Motor neuron (in vitro differentiated cells): ENCODE measurements around the gene CDKN2B. TPM values are rescaled to one million over a fixed set of nuclear protein-coding genes. Genes with fewer than 3 reads are reported as not detected.

Experiments used
- ATAC-seq, 8 experiments: fragments of 200-7000 bp; cut with Tn5 transposase; replicated peaks in 6 of 8; 2 replicates each; pipeline ENCODE4 v1.8.0; 2021; ENCODE audit warnings: mild to moderate bottlenecking in 8 of 8, moderate library complexity in 8 of 8
- H3K27ac ChIP-seq, 2 donors: fragments of 250-450 bp; sonication (Bioruptor Pico); 2 replicates each; pipeline ENCODE4 v1.9.0; 2021; ENCODE audit warnings: antibody characterized with exemption in 2 of 2, mild to moderate bottlenecking in 2 of 2, moderate library complexity in 1 of 2
- H3K4me1 ChIP-seq, 2 donors: fragments of 250-450 bp; sonication (Bioruptor Pico); replicated peaks in 1 of 2; 2 replicates each; pipeline ENCODE4 v1.6.1; 2021; ENCODE audit warnings: antibody characterized with exemption in 2 of 2, mild to moderate bottlenecking in 2 of 2, moderate library complexity in 1 of 2
- H3K4me3 ChIP-seq, 5 donors: fragments of 250-450 bp; sonication (Bioruptor Pico); 2 replicates each; pipeline ENCODE4 v1.9.0; 2021; ENCODE audit warnings: antibody characterized with exemption in 5 of 5, mild to moderate bottlenecking in 5 of 5, moderate library complexity in 4 of 5
- WGBS, 10 experiments: fragments of 450-650 bp; shearing (Covaris generic); methylation state at CpG; one replicate each; pipeline ENCODE4 v1.0.0; 2022; 5-methylcytosine and 5-hydroxymethylcytosine counted together
- in situ Hi-C, 9 experiments: fragments of 400-800 bp; cut with MboI; loops; one replicate each; pipeline ENCODE4 v1.15.0; 2021; ENCODE audit warnings: low sequenced_read_pairs in 9 of 9, low pct_unique_long_range_greater_than_20kb in 2 of 9; ENCODE audit not compliant: unreplicated experiment in 9 of 9
- total RNA-seq, 8 experiments: library from RNA; unstranded; fragments of 300-600 nt; gene quantifications; 2 replicates each; pipeline versions ENCODE4 v1.2.3 to v1.2.4, GENCODE V29; 2022

Gene CDKN2B
- total RNA-seq, 8 experiments from 2014 or later: 3.0 to 45.3 (median 7.5) TPM

- in situ Hi-C loops: loop anchor here in 2 of 9 experiments (25.0 kb wide), 1 partner anchor 186 kb away; the partner anchor contains the start of gene MTAP (in 2 of the 2)
- H3K27ac ChIP-seq: no peak overlapping the region
- ATAC-seq: no peak
- no peak overlapping the region for H3K4me3 ChIP-seq
- 40 to 100% (median 82%) methylated on average over 1 to 2 of the region's 2 CpGs; no CpG with 5 or more reads in 2 of the 10 experiments for WGBS, 10 experiments
- H3K4me1 ChIP-seq: peaks cover 0 to 8% of the 10 kb centered on the region in 2 donors
Measured at GRCh38 chr9:21998026-21998425, 11.1 kb downstream of the CDKN2B start.

- no peak for ATAC-seq
- H3K4me3 ChIP-seq: no peak overlapping the region
- in situ Hi-C loops: loop anchor here in 2 of 9 experiments (25.0 kb wide), 1 partner anchor 185 kb away; the partner anchor contains the start of gene MTAP (in 2 of the 2)
- H3K27ac ChIP-seq: no peak overlapping the region
- WGBS, 10 experiments: 20 to 100% (median 72%) methylated on average over 1 of the region's 1 CpG; no CpG with 5 or more reads in 6 of the 10 experiments
- peaks cover 0 to 8% of the 10 kb centered on the region in 2 donors for H3K4me1 ChIP-seq
Measured at GRCh38 chr9:21997480-21997879, 11.6 kb downstream of the CDKN2B start.

- no peak overlapping the region for H3K4me3 ChIP-seq
Measured at GRCh38 chr9:21996858-21997257, 12.2 kb downstream of the CDKN2B start.

GRCh38 chr9:21996438-21996837 is 12.7 kb downstream of the CDKN2B start:
- peak overlapping the region in 2 of 5 donors; percentile 48 to 61 for H3K4me3 ChIP-seq
- peaks cover 0 to 8% of the 10 kb centered on the region in 2 donors for H3K4me1 ChIP-seq
- 15 to 100% (median 42%) methylated on average over 1 to 9 of the region's 9 CpGs; no CpG with 5 or more reads in 1 of the 10 experiments for WGBS, 10 experiments
- in situ Hi-C loops: loop anchor here in 2 of 9 experiments (25.0 kb wide), 1 partner anchor 184 kb away; the partner anchor contains the start of gene MTAP (in 2 of the 2)
- no peak overlapping the region for H3K27ac ChIP-seq
- no peak for ATAC-seq

More at GRCh38 chr9:21996858-21997257, 12.2 kb downstream of the CDKN2B start:
- ATAC-seq: no peak
- in situ Hi-C loops: loop anchor here in 2 of 9 experiments (25.0 kb wide), 1 partner anchor 185 kb away; the partner anchor contains the start of gene MTAP (in 2 of the 2)
- H3K27ac ChIP-seq: no peak overlapping the region
- peaks cover 0 to 8% of the 10 kb centered on the region in 2 donors for H3K4me1 ChIP-seq
- 15 to 100% (median 71%) methylated on average over 1 to 5 of the region's 5 CpGs; no CpG with 5 or more reads in 2 of the 10 experiments for WGBS, 10 experiments

- H3K4me1 ChIP-seq: peaks cover 0 to 8% of the 10 kb centered on the region in 2 donors
- in situ Hi-C loops: loop anchor here in 2 of 9 experiments (25.0 kb wide), 1 partner anchor 184 kb away; the partner anchor contains the start of gene MTAP (in 2 of the 2)
- ATAC-seq: peak; percentile 4 to 43 (median 22)
- 0 to 91% (median 35%) methylated on average over 1 to 20 of the region's 54 CpGs; no CpG with 5 or more reads in 2 of the 10 experiments for WGBS, 10 experiments
- H3K4me3 ChIP-seq: peak overlapping the region; percentile 40 to 72 (median 61)
- peak overlapping the region in 1 of 2 donors; percentile 18 for H3K27ac ChIP-seq
Measured at GRCh38 chr9:21995666-21996398, 13.3 kb downstream of the CDKN2B start.

GRCh38 chr9:21995006-21995665 is 14.0 kb downstream of the CDKN2B start:
- in situ Hi-C loops: loop anchor here in 2 of 9 experiments (25.0 kb wide), 1 partner anchor 183 kb away; the partner anchor contains the start of gene MTAP (in 2 of the 2)
- Histone ChIP-seq H3K4me3 (peak overlapping the region; percentile 40 to 72 (median 61)), H3K4me1 (peaks cover 0 to 8% of the 10 kb centered on the region in 2 donors), H3K27ac (peak overlapping the region in 1 of 2 donors; percentile 18)
- 0% methylated on average over 1 to 22 of the region's 56 CpGs; no CpG with 5 or more reads in 7 of the 10 experiments for WGBS, 10 experiments
- peak; percentile 59 to 82 (median 70) for ATAC-seq

GRCh38 chr9:21994556-21995005 is 14.5 kb downstream of the CDKN2B start, which contains the start of gene CDKN2B-AS1:
Gene CDKN2B-AS1 (plus strand): TSS chr9:21994791.
- peak; percentile 42 to 84 (median 79) for ATAC-seq
- 0% methylated on average over 1 of the region's 43 CpGs; no CpG with 5 or more reads in 8 of the 10 experiments for WGBS, 10 experiments
- peak within 1 kb of the TSS in 1 of 2 donors; percentile 18 for H3K27ac ChIP-seq
- peaks cover 0 to 8% of the 10 kb centered on the region in 2 donors for H3K4me1 ChIP-seq
- in situ Hi-C loops: loop anchor here in 2 of 9 experiments (25.0 kb wide), 1 partner anchor 182 kb away; the partner anchor contains the start of gene MTAP (in 2 of the 2)
- H3K4me3 ChIP-seq: peak within 1 kb of the TSS; percentile 40 to 72 (median 61)

GRCh38 chr9:21993893-21994555 is 15.1 kb downstream of the CDKN2B start, which contains the start of gene CDKN2A:
Gene CDKN2A (minus strand): TSS chr9:21994392.
- Histone ChIP-seq H3K4me3 (peak within 1 kb of the TSS; percentile 40 to 72 (median 61)), H3K4me1 (peaks cover 0 to 8% of the 10 kb centered on the region in 2 donors), H3K27ac (peak within 1 kb of the TSS in 1 of 2 donors; percentile 13)
- 0 to 70% (median 0%) methylated on average over 1 to 8 of the region's 53 CpGs; no CpG with 5 or more reads in 6 of the 10 experiments for WGBS, 10 experiments
- peak; percentile 12 to 74 (median 71) for ATAC-seq
- in situ Hi-C loops: loop anchor here in 2 of 9 experiments (25.0 kb wide), 1 partner anchor 182 kb away; the partner anchor contains the start of gene MTAP (in 2 of the 2)

GRCh38 chr9:21993007-21993406 is 16.1 kb downstream of the CDKN2B start:
- WGBS, 10 experiments: 0 to 92% (median 42%) methylated on average over 1 to 4 of the region's 4 CpGs
- H3K4me3 ChIP-seq: peak overlapping the region in 4 of 5 donors; percentile 48 to 72 (median 61)
- H3K27ac ChIP-seq: no peak overlapping the region
- in situ Hi-C loops: loop anchor here in 2 of 9 experiments (25.0 kb wide), 1 partner anchor 181 kb away; the partner anchor contains the start of gene MTAP (in 2 of the 2)
- H3K4me1 ChIP-seq: peaks cover 0 to 8% of the 10 kb centered on the region in 2 donors
- no peak for ATAC-seq

- 23 to 100% (median 76%) methylated on average over 2 to 5 of the region's 5 CpGs for WGBS, 10 experiments
- no peak for ATAC-seq
- Histone ChIP-seq H3K4me1 (peaks cover 8% of the 10 kb centered on the region in 2 donors), H3K4me3 (no peak overlapping the region), H3K27ac (no peak overlapping the region)
- in situ Hi-C loops: loop anchor here in 2 of 9 experiments (25.0 kb wide), 1 partner anchor 179 kb away; the partner anchor contains the start of gene MTAP (in 2 of the 2)
Measured at GRCh38 chr9:21991072-21991959, 17.8 kb downstream of the CDKN2B start.
